Stimulated activated CD4-positive, alpha-beta T cell treated with anti-CD3 and anti-CD28 coated beads, Interleukin-1b, Interleukin-23, amount 100 ng/mL, for 4 hours (primary cell): ENCODE measurements around the gene EID2.
A peak's percentile ranks its signal among the peaks of the same experiment; 100 is the strongest.

Source experiments
- DNase-seq, 2 donors: peaks; one replicate each; pipeline ENCODE4 v3.0.0-alpha.2; 2020; ENCODE audit warnings: low read depth in 2 of 2

Gene EID2

GRCh38 chr19:39533791-39534190, 6.2 kb downstream of the EID2 start:
- no peak for DNase-seq

- no peak for DNase-seq
Measured at GRCh38 chr19:39533003-39533512, 6.9 kb downstream of the EID2 start.

GRCh38 chr19:39532233-39533002, 7.5 kb downstream of the EID2 start, which contains the start of gene EID2B:
TSS of gene EID2B (minus strand) at chr19:39532852. CDS start at chr19:39532802, 50 bp downstream.
- DNase-seq, result peak; percentile 92 to 94

- DNase-seq, result no peak
Measured at GRCh38 chr19:39531834-39532232, 8.1 kb downstream of the EID2 start.

- DNase-seq, result no peak
Measured at GRCh38 chr19:39525205-39525604, 14.8 kb downstream of the EID2 start.

GRCh38 chr19:39524495-39524894, 15.5 kb downstream of the EID2 start:
- DNase-seq, result no peak

GRCh38 chr19:39520541-39521484, 19.1 kb downstream of the EID2 start:
- DNase-seq, result no peak

- DNase-seq, result no peak
Measured at GRCh38 chr19:39518975-39519374, 21.0 kb downstream of the EID2 start.

- DNase-seq, result no peak
Measured at GRCh38 chr19:39518458-39518857, 21.5 kb downstream of the EID2 start.

GRCh38 chr19:39517432-39517831, 22.5 kb downstream of the EID2 start:
- DNase-seq, result no peak

- no peak for DNase-seq
Measured at GRCh38 chr19:39516270-39516669, 23.7 kb downstream of the EID2 start.

GRCh38 chr19:39515551-39516191, 24.3 kb downstream of the EID2 start:
- peak in 1 of 2 donors; percentile 5 for DNase-seq

- DNase-seq, result no peak
Measured at GRCh38 chr19:39514840-39515550, 25.0 kb downstream of the EID2 start, which contains the start of gene SELENOV. TSS of gene SELENOV (plus strand) at chr19:39515139. CDS start at chr19:39515213, 74 bp downstream.

- no peak for DNase-seq
Measured at GRCh38 chr19:39512988-39513387, 27.0 kb downstream of the EID2 start.

- no peak for DNase-seq
Measured at GRCh38 chr19:39509233-39509632, 30.7 kb downstream of the EID2 start.

- no peak for DNase-seq
Measured at GRCh38 chr19:39508629-39509028, 31.3 kb downstream of the EID2 start.

GRCh38 chr19:39507715-39508364, 32.1 kb downstream of the EID2 start:
- DNase-seq, result no peak

GRCh38 chr19:39506944-39507714, 32.8 kb downstream of the EID2 start:
- DNase-seq, result peak in 1 of 2 donors; percentile 54

- no peak for DNase-seq
Measured at GRCh38 chr19:39506598-39506943, 33.4 kb downstream of the EID2 start.
